Stomach (tissue), 4 donors: ENCODE data around the gene NINJ2.

Experiments used
- EP300 ChIP-seq: sonication (generic); formaldehyde crosslinking; IDR thresholded peaks from one replicate; pipeline ENCODE4 v1.6.1; 2017; ENCODE audit warnings: antibody characterized with exemption
- POLR2A ChIP-seq, 4 donors: fragments of 450-650 bp; IDR thresholded peaks; one replicate each; pipeline ENCODE4 v1.6.1; 2016; ENCODE audit warnings: antibody characterized with exemption in 4 of 4, control low read depth in 2 of 4, mild to moderate bottlenecking in 1 of 4, moderate library complexity in 1 of 4
- POLR2AphosphoS5 ChIP-seq, 3 donors: sonication (generic); formaldehyde crosslinking; IDR thresholded peaks; one replicate each; pipeline ENCODE4 v1.6.1; 2016; ENCODE audit warnings: antibody characterized with exemption in 3 of 3
- TF ChIP-seq, protein P1 (sequence below), 7 experiments: fragments of 450-650 bp in 4 of 7; fragments of 200-600 bp in 3 of 7; sonication (generic) in 3 of 7; IDR thresholded peaks; one replicate each; pipeline ENCODE4 v1.5.1; 2016 to 2019; ENCODE audit warnings: antibody characterized with exemption in 7 of 7, control low read depth in 2 of 7, mild to moderate bottlenecking in 1 of 7

DNA sequence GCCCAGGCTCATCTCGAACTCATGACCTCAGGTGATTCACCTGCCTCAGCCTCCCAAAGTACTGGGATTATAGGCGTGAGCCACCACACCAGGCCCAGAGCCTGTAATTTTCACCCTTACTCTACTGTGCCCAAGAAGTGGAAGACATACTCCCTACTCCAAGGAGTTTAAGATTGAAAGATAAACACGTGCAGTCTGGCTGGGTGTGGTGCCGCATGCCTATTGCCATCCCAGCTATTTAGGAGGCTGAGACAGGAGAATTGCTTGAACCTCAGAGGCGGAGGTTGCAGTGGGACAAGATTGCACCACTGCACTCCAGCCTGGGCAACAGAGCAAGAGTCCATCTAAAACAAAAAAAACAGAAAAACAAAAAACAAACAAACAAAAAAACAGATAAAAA is 90.0 kb downstream of the NINJ2 start:
- TF ChIP-seq, protein P1, sequence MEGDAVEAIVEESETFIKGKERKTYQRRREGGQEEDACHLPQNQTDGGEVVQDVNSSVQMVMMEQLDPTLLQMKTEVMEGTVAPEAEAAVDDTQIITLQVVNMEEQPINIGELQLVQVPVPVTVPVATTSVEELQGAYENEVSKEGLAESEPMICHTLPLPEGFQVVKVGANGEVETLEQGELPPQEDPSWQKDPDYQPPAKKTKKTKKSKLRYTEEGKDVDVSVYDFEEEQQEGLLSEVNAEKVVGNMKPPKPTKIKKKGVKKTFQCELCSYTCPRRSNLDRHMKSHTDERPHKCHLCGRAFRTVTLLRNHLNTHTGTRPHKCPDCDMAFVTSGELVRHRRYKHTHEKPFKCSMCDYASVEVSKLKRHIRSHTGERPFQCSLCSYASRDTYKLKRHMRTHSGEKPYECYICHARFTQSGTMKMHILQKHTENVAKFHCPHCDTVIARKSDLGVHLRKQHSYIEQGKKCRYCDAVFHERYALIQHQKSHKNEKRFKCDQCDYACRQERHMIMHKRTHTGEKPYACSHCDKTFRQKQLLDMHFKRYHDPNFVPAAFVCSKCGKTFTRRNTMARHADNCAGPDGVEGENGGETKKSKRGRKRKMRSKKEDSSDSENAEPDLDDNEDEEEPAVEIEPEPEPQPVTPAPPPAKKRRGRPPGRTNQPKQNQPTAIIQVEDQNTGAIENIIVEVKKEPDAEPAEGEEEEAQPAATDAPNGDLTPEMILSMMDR (IDR thresholded peaks at IDR 0.05), result no peak
- TF ChIP-seq POLR2A (IDR thresholded peaks at IDR 0.05) (no peak), POLR2AphosphoS5 (IDR thresholded peaks at IDR 0.05) (no peak), EP300 (no peak)
